Measurements from ENCODE around the gene ACOX2.

- no peak for TF ChIP-seq RNF2 (conservative IDR thresholded peaks at IDR 0.05; ENCODE audit: low read depth)
- TF ChIP-seq MXI1 (IDR thresholded peaks at IDR 0.05; ENCODE audit: borderline replicate concordance, low read depth, low read length), result no peak
- no peak for TF ChIP-seq KDM5A (IDR thresholded peaks at IDR 0.05; ENCODE audit: borderline replicate concordance, low read length)
- TF ChIP-seq RARA (CRISPR knock-in tag; IDR thresholded peaks at IDR 0.05), result no peak
- TF ChIP-seq, protein P1, sequence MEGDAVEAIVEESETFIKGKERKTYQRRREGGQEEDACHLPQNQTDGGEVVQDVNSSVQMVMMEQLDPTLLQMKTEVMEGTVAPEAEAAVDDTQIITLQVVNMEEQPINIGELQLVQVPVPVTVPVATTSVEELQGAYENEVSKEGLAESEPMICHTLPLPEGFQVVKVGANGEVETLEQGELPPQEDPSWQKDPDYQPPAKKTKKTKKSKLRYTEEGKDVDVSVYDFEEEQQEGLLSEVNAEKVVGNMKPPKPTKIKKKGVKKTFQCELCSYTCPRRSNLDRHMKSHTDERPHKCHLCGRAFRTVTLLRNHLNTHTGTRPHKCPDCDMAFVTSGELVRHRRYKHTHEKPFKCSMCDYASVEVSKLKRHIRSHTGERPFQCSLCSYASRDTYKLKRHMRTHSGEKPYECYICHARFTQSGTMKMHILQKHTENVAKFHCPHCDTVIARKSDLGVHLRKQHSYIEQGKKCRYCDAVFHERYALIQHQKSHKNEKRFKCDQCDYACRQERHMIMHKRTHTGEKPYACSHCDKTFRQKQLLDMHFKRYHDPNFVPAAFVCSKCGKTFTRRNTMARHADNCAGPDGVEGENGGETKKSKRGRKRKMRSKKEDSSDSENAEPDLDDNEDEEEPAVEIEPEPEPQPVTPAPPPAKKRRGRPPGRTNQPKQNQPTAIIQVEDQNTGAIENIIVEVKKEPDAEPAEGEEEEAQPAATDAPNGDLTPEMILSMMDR (CRISPR knock-in tag; IDR thresholded peaks at IDR 0.05), result no peak
- TF ChIP-seq ZNF382 (CRISPR knock-in tag; IDR thresholded peaks at IDR 0.05; ENCODE audit: borderline replicate concordance), result no peak
- TF ChIP-seq HCFC1 (IDR thresholded peaks at IDR 0.05; ENCODE audit: low read depth, low read length), result no peak
- TF ChIP-seq MLX (CRISPR knock-in tag; IDR thresholded peaks at IDR 0.05), result no peak
- TF ChIP-seq SIN3A (IDR thresholded peaks at IDR 0.05; ENCODE audit: borderline replicate concordance, low read depth, low read length), result no peak
- no peak for TF ChIP-seq ZNF414 (CRISPR knock-in tag; IDR thresholded peaks at IDR 0.05)
Measured at GRCh38 chr3:58551636-58552180, 14.7 kb upstream of the ACOX2 start.
